GM13976 (cell line): ENCODE data around the gene PARP9.

ENCODE experiments used
- DNase-seq: peaks from one replicate; pipeline ENCODE4 v3.0.0; 2012; ENCODE audit warnings: low spot score
- CTCF ChIP-seq: IDR thresholded peaks from 2 replicates; pipeline ENCODE4 v1.5.1; 2012; ENCODE audit warnings: borderline replicate concordance, mild to moderate bottlenecking; ENCODE audit not compliant: insufficient read depth; ENCODE audit errors: extremely low read depth, missing control alignments, control extremely low read depth
- in situ Hi-C: fragments of 300-500 bp; cut with MboI; formaldehyde crosslinking; loops from one replicate; pipeline ENCODE4 v1.12.0; 2022; ENCODE audit warnings: low sequenced_read_pairs, mixed read lengths, inconsistent platforms; ENCODE audit not compliant: unreplicated experiment

PARP9 gene

GRCh38 chr3:122562923-122563716 is 980 bp downstream of the PARP9 start:
- in situ Hi-C loops, result no loop called here
- DNase-seq, result peak; percentile 30
- TF ChIP-seq CTCF, result no peak

GRCh38 chr3:122560680-122561079 is 3.4 kb downstream of the PARP9 start:
- in situ Hi-C loops, result no loop called here
- peak; percentile 77 for DNase-seq
- TF ChIP-seq CTCF, result peak; percentile 48

- in situ Hi-C loops, result loop anchor here (5.0 kb wide), 1 partner anchor 117 kb away; no protein-coding TSS in a partner anchor
- no peak for DNase-seq
- no peak for TF ChIP-seq CTCF
Measured at GRCh38 chr3:122559906-122560305, 4.2 kb downstream of the PARP9 start.

GRCh38 chr3:122558605-122559004 is 5.5 kb downstream of the PARP9 start:
- no peak for DNase-seq
- TF ChIP-seq CTCF, result no peak
- in situ Hi-C loops, result loop anchor here (5.0 kb wide), 1 partner anchor 119 kb away; no protein-coding TSS in a partner anchor

GRCh38 chr3:122557356-122557755 is 6.7 kb downstream of the PARP9 start:
- no peak for DNase-seq
- in situ Hi-C loops, result loop anchor here (5.0 kb wide), 1 partner anchor 120 kb away; no protein-coding TSS in a partner anchor
- no peak for TF ChIP-seq CTCF

GRCh38 chr3:122555275-122556071 is 8.6 kb downstream of the PARP9 start:
- TF ChIP-seq CTCF, result no peak
- in situ Hi-C loops, result loop anchor here (5.0 kb wide), 1 partner anchor 122 kb away; no protein-coding TSS in a partner anchor
- DNase-seq, result no peak
